Hematopoietic multipotent progenitor cell treated with erythropoietin and hydrocortisone succinate and interleukin-3 and kit ligand, for 8 days (in vitro differentiated cells): ENCODE measurements around the gene LRRC37A3.
"Not testable (repeated sequence)": the region's sequence is repeated elsewhere in the genome, so short reads cannot be mapped to it uniquely, and the experiment has no call there.

Source experiments
- DNase-seq: peaks from one replicate; pipeline ENCODE4 v3.0.0-alpha.2; 2015

Gene LRRC37A3

DNA sequence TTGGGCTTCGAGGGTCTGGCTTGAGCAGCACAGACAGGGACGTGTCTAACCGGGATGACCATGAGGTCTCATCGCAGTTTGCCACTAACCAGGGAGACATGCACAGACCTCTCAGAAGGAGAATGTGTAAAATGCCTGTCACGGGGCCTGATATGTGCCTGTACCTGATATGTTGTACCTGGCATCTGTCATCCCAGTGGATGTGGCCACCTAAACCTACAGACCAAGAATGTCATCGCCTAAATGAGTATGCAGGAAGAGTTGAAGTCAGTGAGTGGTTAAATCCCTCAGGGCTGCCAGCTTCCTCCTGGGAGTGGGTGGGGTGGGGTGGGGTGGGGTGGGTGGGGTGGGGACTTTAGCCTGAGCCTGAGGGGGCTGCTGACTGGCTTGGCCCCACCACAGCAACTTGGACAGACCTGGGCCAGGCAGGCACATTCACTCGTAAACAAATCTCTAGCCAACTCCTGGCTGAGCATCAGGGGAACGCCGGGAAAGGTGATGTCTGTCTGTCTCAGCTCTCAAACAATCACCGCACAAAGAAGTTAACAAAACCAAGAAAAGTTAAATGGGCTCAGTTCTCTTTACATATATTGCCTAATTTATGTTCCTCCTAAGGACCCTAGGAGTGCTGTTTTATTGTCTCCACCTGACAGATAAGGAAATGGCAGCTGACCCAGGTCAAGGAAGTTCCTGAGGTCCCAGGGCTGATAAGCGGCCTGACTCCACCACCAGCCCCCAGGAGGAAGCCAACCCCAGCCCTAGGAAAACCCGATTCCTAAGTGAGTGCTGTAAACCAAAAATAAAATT lies 89.3 kb downstream of the LRRC37A3 start:
- DNase-seq = not testable (repeated sequence)

DNA sequence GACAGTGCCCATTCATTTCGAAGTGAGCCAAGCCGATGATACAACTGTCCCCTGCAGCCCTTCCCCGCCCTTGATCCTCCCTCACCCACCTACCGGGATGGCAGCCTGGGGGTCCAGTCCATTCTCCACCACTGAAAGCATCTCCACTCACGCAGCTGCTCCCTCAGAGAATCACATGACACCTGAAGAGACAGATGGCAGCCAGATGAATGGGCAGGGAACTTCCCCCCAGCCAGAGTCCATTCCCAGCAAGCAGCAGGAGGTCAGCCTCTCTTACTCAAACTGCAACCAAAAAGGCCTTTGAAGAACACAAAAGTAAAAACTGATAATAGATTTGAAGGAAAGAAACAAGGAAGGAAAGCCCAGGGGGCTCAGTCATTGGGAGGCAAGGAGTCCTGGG lies 90.2 kb downstream of the LRRC37A3 start:
- not testable (repeated sequence) for DNase-seq

DNA sequence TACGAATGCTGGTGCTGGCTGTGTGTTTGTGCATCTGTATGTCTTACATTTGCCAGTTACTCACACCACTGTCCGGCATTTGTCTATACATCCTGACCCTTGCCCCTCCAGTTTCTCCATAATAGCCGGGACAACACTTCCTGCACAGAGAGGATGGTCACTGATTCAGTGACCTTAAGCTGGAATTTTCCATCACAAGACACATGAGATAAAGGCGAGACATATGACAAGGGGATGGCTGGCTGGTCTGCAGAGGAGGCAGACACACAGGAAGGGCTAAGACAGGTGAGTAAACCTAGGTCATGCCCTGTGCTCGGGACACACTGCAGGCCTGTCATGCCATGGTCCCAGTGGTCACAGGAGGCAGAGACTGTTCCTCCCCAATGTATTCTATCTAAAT lies 100.4 kb downstream of the LRRC37A3 start:
- DNase-seq = not testable (repeated sequence)

DNA sequence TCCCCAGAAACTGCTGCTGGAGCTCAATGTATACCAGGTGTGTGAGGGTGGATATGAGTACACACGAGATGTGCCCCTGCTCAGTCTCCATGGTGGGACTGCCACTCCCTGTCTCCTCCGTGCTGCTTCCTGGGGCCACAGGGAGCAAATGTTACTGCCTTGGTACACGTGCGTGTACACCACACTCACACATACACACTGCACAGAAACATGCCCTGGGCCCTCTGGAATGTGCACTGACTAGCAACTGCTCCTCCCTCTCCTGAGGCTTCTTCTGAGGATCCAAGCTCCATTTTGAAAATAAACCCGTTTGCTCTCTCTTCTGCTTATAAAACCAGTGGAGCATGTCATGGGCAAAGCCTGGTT lies 103.5 kb downstream of the LRRC37A3 start:
- not testable (repeated sequence) for DNase-seq

DNA sequence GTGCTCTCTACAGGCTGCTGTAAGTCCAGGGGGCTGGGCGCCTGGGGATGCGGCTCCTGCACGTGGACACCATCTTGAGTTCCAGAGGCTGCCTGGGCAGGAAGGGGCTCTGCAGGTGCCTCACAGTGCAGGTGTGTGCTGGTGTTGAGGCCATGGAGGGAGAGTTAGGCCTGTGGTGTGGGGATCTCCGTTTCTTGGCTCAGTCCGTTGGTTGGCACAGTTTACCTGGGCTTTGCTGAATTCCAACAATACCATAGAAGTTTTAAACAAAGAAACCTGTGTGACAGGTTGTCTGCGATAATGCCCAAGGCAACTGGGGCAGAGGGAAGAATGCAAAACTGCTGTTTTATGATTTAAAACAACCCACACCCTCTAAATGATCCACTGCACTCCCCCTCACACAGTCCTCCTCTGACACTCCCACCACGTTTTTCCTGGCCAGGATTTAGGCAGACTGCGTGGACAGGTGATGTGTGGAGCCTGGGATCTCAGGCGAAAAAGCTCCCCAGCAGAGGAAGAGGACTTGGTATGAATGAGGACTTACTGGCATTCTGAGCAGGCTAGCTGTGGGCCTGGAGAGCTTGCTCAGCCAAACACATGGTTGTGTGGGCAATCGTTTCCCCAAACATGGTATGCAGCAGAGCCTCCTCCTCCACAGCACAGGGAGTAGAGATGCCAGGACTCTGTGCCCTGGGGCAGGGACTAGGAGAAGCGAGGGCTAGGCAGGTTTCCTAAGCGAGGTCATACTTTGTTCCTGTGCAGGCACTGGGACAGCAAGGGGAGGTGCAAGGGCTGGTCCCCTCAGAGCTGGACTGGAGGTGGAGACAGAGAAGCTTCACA lies 104.1 kb downstream of the LRRC37A3 start:
- not testable (repeated sequence) for DNase-seq

DNA sequence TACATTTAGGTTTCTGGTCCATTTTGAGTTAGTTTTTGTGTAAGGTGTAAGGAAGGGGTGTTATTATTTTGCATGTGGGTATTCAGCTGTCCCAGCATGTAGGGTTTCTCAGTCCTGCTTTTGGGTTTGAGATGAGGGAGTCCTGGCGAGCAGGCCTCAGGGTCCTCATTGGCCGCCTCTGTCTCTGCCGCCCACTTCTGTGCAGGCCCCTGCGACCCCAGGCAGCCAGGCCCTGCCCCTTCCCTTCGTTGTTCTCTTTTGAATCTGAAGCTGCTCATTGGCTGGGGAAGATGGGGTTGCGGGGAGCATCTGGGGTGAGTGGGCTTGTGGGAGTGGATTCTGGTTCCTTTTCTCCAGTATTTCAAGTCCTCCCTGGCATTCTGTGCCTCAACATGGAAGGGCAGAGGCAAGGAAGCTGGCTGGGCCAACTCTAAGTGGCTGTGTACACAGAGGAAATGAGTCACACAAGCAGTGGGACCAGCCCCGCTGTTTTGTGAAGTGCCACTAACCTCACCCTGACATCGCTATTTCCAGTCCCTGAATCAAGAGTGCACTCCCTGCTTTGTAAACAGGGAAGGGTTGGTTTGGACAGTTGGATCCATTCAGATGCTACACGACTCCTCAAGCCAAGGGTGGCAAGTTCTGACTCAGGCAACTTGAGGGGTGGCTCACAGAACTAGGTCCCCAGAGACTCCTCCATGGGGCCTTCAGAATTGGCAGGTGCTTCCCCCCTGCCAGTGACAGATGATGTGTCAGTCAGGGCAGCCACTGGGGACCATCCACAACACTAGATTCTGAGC lies 110.9 kb downstream of the LRRC37A3 start:
- peak; percentile 31 for DNase-seq
